ENCODE data around the gene KHDRBS1. TPM values are rescaled to one million over a fixed set of nuclear protein-coding genes. Genes with fewer than 3 reads are reported as not detected.

Gene KHDRBS1
- total and polyA plus RNA-seq, 9 of the 15 experiments (the other 6 are each of a cell fraction or from before 2014, with no cell fraction given), result 48.4 to 257 (median 114) TPM

- TF ChIP-seq SUPT5H (IDR thresholded peaks at IDR 0.05), result 0 out of 2 replicates have a peak, but pooled peaks have one; percentile 20
- 0 out of 2 replicates have a peak, but pooled peaks have one; percentile 28 for TF ChIP-seq POLR2A (conservative IDR thresholded peaks at IDR 0.05)
- no peak for TF ChIP-seq NFXL1 (CRISPR knock-in tag; IDR thresholded peaks at IDR 0.05)
- no peak for TF ChIP-seq MIER1 (IDR thresholded peaks at IDR 0.05; ENCODE audit: low read depth)
- no peak for TF ChIP-seq MCM7 (IDR thresholded peaks at IDR 0.05)
- TF ChIP-seq ZNF398 (CRISPR knock-in tag; IDR thresholded peaks at IDR 0.05), result no peak
- Histone ChIP-seq H3K9me3 (replicated peaks; ENCODE audit: control insufficient read depth, insufficient read depth, low read depth, low read length) (no peaks in the 10 kb centered on the region), H3K9me1 (ENCODE audit: control insufficient read depth, insufficient read depth, low read length) (no peaks in the 10 kb centered on the region), H3K36me3 (ENCODE audit: control insufficient read depth, insufficient read depth, low read length) (peaks cover 93% of the 10 kb centered on the region), H3K79me2 (ENCODE audit: control insufficient read depth, insufficient read depth, low read length) (0 out of 3 replicates have a peak, but pooled peaks cover 2% of the 10 kb centered on the region), H3K27ac (ENCODE audit: extremely low read depth, low read depth, low read length) (no peak overlapping the region), H3K9ac (ENCODE audit: insufficient read depth in 1 of 2, low read depth in 2 of 2, low read length in 2 of 2) (peak overlapping the region in 1 of 2 experiments; percentile 20; a peak in 1 of 4 replicates), H4K20me1 (replicated peaks; ENCODE audit: control insufficient read depth, insufficient read depth, low read length) (no peaks in the 10 kb centered on the region), H3K4me2 (ENCODE audit: insufficient read depth, low read length) (no peak overlapping the region), H3K4me1 (replicated peaks in 1 of 2; ENCODE audit: control insufficient read depth in 2 of 2, insufficient read depth in 2 of 2, low read length in 2 of 2) (no peaks in the 10 kb centered on the region), H3K4me3 (no peak overlapping the region), H3K27me3 (ENCODE audit: control insufficient read depth in 2 of 2, insufficient read depth in 2 of 2, low read length in 2 of 2) (no peaks in the 10 kb centered on the region), H2AFZ (ENCODE audit: low read depth, low read length) (no peak overlapping the region)
- ChIA-PET POLR2A (interaction anchor here (1.2 kb wide), 1 partner anchor 9 kb away, joined by 3 read pairs; no protein-coding TSS in a partner anchor), CTCF (ENCODE audit: low intra/inter-chr PET ratio) (no interaction called here)
- DNase-seq (ENCODE audit: extremely low read depth in 1 of 4, low spot score in 3 of 4) (no peak), ATAC-seq (no peak), FAIRE-seq (no peak)
- in situ Hi-C loops (cut with MboI), result no loop called here
- intact Hi-C loops (cut with micrococcal nuclease), result no loop called here
- BruUV-seq (replicated peaks), result no TSS peak
- 100% methylated on average over 1 of the region's 1 CpG for whole genome bisulfite sequencing (ENCODE audit: insufficient coverage, low coverage, missing lambda C conversion rate)
These were observed 38.0 kb downstream of the KHDRBS1 start for GRCh38 chr1:32051706-32052105.

Data from K562 (cell line).